K562 (cell line): Measurements from ENCODE around the gene SNX27. TPM values are rescaled to one million over a fixed set of nuclear protein-coding genes. Genes with fewer than 3 reads are reported as not detected.

Experiments
- ATAC-seq: fragments of 200-7000 bp; cut with Tn5 transposase; 3 replicates; pipeline ENCODE4 v1.9.1; 2020; ENCODE audit warnings: moderate library complexity
- BruUV-seq: library from RNA; stranded (reverse); fragments of 400-500 nt; replicated peaks from 2 replicates; lab custom pipeline; 2021; lab: Mats Ljungman, UMichigan
- CTCF ChIA-PET: fragments of 300-600 bp; formaldehyde crosslinking; extraction: SDS; loops from one replicate; lab custom pipeline; 2021; ENCODE audit warnings: low intra/inter-chr PET ratio; lab: Yijun Ruan, JAX
- POLR2A ChIA-PET: fragments of 300-600, 350-650 bp; sonication (Branson Sonifier 250); formaldehyde crosslinking; extraction: SDS; loops from one replicate; lab custom pipeline; 2021; ENCODE audit warnings: antibody characterized with exemption, inconsistent platforms; lab: Yijun Ruan, JAX
- DNase-seq, 4 experiments: peaks; one replicate each; pipeline versions ENCODE4 v3.0.0 to v3.0.0-alpha.2; 2011 to 2018; ENCODE audit warnings: low spot score in 3 of 4, mixed read lengths in 3 of 4; ENCODE audit errors: extremely low read depth in 1 of 4
- FAIRE-seq: peaks from 2 replicates; lab custom pipeline; 2011; peaks lifted over from hg19 to GRCh38; lab: Jason Lieb, UNC
- H2AFZ ChIP-seq: 2 replicates; pipeline ENCODE4 v1.6.0; 2011; ENCODE audit warnings: low read depth, low read length, control low read depth, inconsistent platforms
- H3K27ac ChIP-seq: fragments of 200-600 bp; 3 replicates; pipeline ENCODE4 v1.8.0; 2011; ENCODE audit warnings: low read depth, mild to moderate bottlenecking, control low read depth, inconsistent platforms, low read length, moderate library complexity, mixed read lengths; ENCODE audit errors: extremely low read depth
- H3K27me3 ChIP-seq, 2 experiments: fragments of 300-600 bp in 1 of 2; 2 replicates in 1 of 2; 3 replicates in 1 of 2; pipeline versions ENCODE4 v1.6.0 to v1.8.0; 2011; ENCODE audit warnings: inconsistent platforms in 2 of 2, low read length in 2 of 2, mild to moderate bottlenecking in 1 of 2, mixed read lengths in 1 of 2, moderate library complexity in 1 of 2; ENCODE audit not compliant: control insufficient read depth in 2 of 2, insufficient read depth in 2 of 2
- H3K36me3 ChIP-seq: fragments of 300-600 bp; 3 replicates; pipeline ENCODE4 v1.8.0; 2011; ENCODE audit warnings: mild to moderate bottlenecking, low read length, inconsistent platforms; ENCODE audit not compliant: control insufficient read depth, insufficient read depth
- H3K4me1 ChIP-seq, 2 experiments: fragments of 200-600 bp in 1 of 2; replicated peaks in 1 of 2; 2 replicates in 1 of 2; 3 replicates in 1 of 2; pipeline versions ENCODE4 v1.5.1 to v1.8.0; 2011; ENCODE audit warnings: inconsistent platforms in 2 of 2, low read length in 2 of 2, mild to moderate bottlenecking in 1 of 2, mixed read lengths in 1 of 2, moderate library complexity in 1 of 2; ENCODE audit not compliant: control insufficient read depth in 2 of 2, insufficient read depth in 2 of 2
- H3K4me2 ChIP-seq: 2 replicates; pipeline ENCODE4 v1.6.1; 2011; ENCODE audit warnings: low read length, control low read depth, inconsistent platforms, mixed read lengths; ENCODE audit not compliant: insufficient read depth
- H3K4me3 ChIP-seq: fragments of 200-600 bp; sonication (generic), shearing (Covaris generic); 2 replicates; pipeline ENCODE4 v1.5.1; 2016; ENCODE audit warnings: control low read depth, inconsistent platforms
- H3K79me2 ChIP-seq: fragments of 200-600 bp; 3 replicates; pipeline ENCODE4 v1.8.0; 2011; ENCODE audit warnings: low read length, inconsistent platforms; ENCODE audit not compliant: control insufficient read depth, insufficient read depth
- H3K9ac ChIP-seq, 2 experiments: 2 replicates each; pipeline versions ENCODE4 v1.6.0 to v1.6.1; 2011; ENCODE audit warnings: low read depth in 2 of 2, low read length in 2 of 2, control low read depth in 1 of 2, inconsistent platforms in 1 of 2, mild to moderate bottlenecking in 1 of 2, mixed read lengths in 1 of 2; ENCODE audit not compliant: insufficient read depth in 1 of 2
- H3K9me1 ChIP-seq: one replicate; pipeline ENCODE4 v1.6.0; 2011; ENCODE audit warnings: inconsistent platforms, mild to moderate bottlenecking, low read length, moderate library complexity; ENCODE audit not compliant: control insufficient read depth, insufficient read depth
- H3K9me3 ChIP-seq: replicated peaks from 2 replicates; pipeline ENCODE4 v1.5.1; 2011; ENCODE audit warnings: low read depth, low read length, inconsistent platforms; ENCODE audit not compliant: control insufficient read depth, insufficient read depth
- H4K20me1 ChIP-seq: replicated peaks from 2 replicates; pipeline ENCODE4 v1.6.1; 2011; ENCODE audit warnings: low read length, inconsistent platforms, mixed read lengths; ENCODE audit not compliant: control insufficient read depth, insufficient read depth
- CBX8 ChIP-seq: fragments of 200-600 bp; sonication (generic); IDR thresholded peaks from 2 replicates; pipeline ENCODE4 v1.6.1; 2012; ENCODE audit warnings: borderline replicate concordance, mixed run types, low read depth, mild to moderate bottlenecking, moderate library complexity, mixed read lengths, low read length, control low read depth, inconsistent platforms; ENCODE audit not compliant: poor library complexity, severe bottlenecking; ENCODE audit errors: extremely low read depth
- CREB3L1 ChIP-seq: fragments of 450-650 bp; IDR thresholded peaks from 2 replicates; pipeline ENCODE4 v1.6.1; 2014; ENCODE audit warnings: low read depth, mild to moderate bottlenecking, moderate library complexity, borderline replicate concordance
- E2F1 ChIP-seq: sonication (generic); formaldehyde crosslinking; IDR thresholded peaks from 2 replicates; pipeline ENCODE4 v1.8.1; 2023; ENCODE audit warnings: mild to moderate bottlenecking, missing genetic modification reagents, moderate library complexity
- REST ChIP-seq, 2 experiments: fragments of 450-650 bp; formaldehyde crosslinking in 1 of 2; IDR thresholded peaks; 2 replicates each; pipeline versions ENCODE4 v1.4.0 to v1.6.1; 2014 to 2020; ENCODE audit warnings: mild to moderate bottlenecking in 2 of 2, borderline replicate concordance in 1 of 2, low read depth in 1 of 2
- SIN3B ChIP-seq: fragments of 450-650 bp; IDR thresholded peaks from 2 replicates; pipeline ENCODE4 v1.6.1; 2017; ENCODE audit warnings: low read depth, mild to moderate bottlenecking, moderate library complexity
- SOX6 ChIP-seq: fragments of 450-650 bp; IDR thresholded peaks from 2 replicates; pipeline ENCODE4 v1.6.1; 2014; ENCODE audit warnings: mild to moderate bottlenecking
- ZNF699 ChIP-seq: fragments of 250-450 bp; sonication (Bioruptor Pico); IDR thresholded peaks from 2 replicates; pipeline ENCODE4 v1.8.0; 2021; ENCODE audit warnings: mild to moderate bottlenecking, moderate library complexity; ENCODE audit not compliant: insufficient replicate concordance
- ZNF766 ChIP-seq: fragments of 200-800 bp; sonication (Bioruptor generic); conservative IDR thresholded peaks from 2 replicates; pipeline ENCODE4 v1.6.1; 2016; ENCODE audit warnings: missing genetic modification characterization, missing compliant biosample characterization
- WGBS: fragments of 100-300 bp; shearing (Covaris generic); methylation state at CpG from one replicate; pipeline ENCODE4 v1.1.6; 2016; ENCODE audit warnings: low coverage, mixed read lengths; ENCODE audit not compliant: insufficient coverage; ENCODE audit errors: missing lambda C conversion rate; 5-methylcytosine and 5-hydroxymethylcytosine counted together
- in situ Hi-C: fragments of 300-500 bp; cut with MboI; formaldehyde crosslinking; loops from 4 replicates; pipeline ENCODE4 v1.15.0; 2018; ENCODE audit warnings: inconsistent platforms, mixed read lengths
- intact Hi-C: fragments of 100-400 bp; cut with micrococcal nuclease; formaldehyde crosslinking; loops from 2 replicates; pipeline ENCODE4 v1.14.2; 2022
- polyA plus RNA-seq, 8 experiments: library from polyadenylated mRNA; depleted of rRNA in 4 of 8; stranded (reverse) in 5 of 8; unstranded in 3 of 8; fragments of >200 nt; fragmentation: Nextera tagmentation in 2 of 8; fragmentation: Illumina TruSeq in 1 of 8; extraction: Ambion mirVana in 2 of 8; extraction: Trizol in 1 of 8; gene quantifications; 2 replicates each; pipeline versions ENCODE4 v1.2.1 to v1.2.3, GENCODE V29; 2011 to 2014; ENCODE audit warnings: inconsistent platforms in 1 of 8, missing spikeins in 1 of 8
- total RNA-seq, 7 experiments: library from RNA; depleted of rRNA in 6 of 7; stranded (reverse); fragments of >200 nt in 6 of 7; fragmentation: Illumina TruSeq in 2 of 7; extraction: Trizol in 2 of 7; gene quantifications; 2 replicates each; pipeline versions ENCODE4 v1.2.1 to v1.2.3, GENCODE V29; 2011 to 2021; ENCODE audit warnings: low replicate concordance in 1 of 7

Gene SNX27
- total and polyA plus RNA-seq, 9 of the 15 experiments (the other 6 are each of a cell fraction or from before 2014, with no cell fraction given): 4.5 to 18.7 (median 10.1) TPM

- Histone ChIP-seq H3K79me2 (no peaks in the 10 kb centered on the region), H3K9me1 (no peaks in the 10 kb centered on the region), H3K4me3 (no peak within 1 kb of the TSS), H2AFZ (no peak within 1 kb of the TSS), H3K4me2 (no peak within 1 kb of the TSS), H3K36me3 (no peaks in the 10 kb centered on the region), H3K27ac (no peak within 1 kb of the TSS), H3K9ac (no peak within 1 kb of the TSS), H3K27me3 (peaks cover 12 to 50% of the 10 kb centered on the region in 2 experiments), H3K4me1 (peaks cover 13 to 21% of the 10 kb centered on the region in 2 experiments), H4K20me1 (peaks cover 23% of the 10 kb centered on the region), H3K9me3 (no peaks in the 10 kb centered on the region)
- CTCF ChIA-PET: no interaction called here
- no TSS peak for BruUV-seq
- intact Hi-C loops: no loop called here
- in situ Hi-C loops: no loop called here
- POLR2A ChIA-PET: interaction anchor here (1.0 to 1.2 kb wide), 3 partner anchors 46 to 177 kb away, joined by 3 read pairs; partner anchors contain the start of genes MRPL9 and TUFT1
- 3% methylated on average over 18 of the region's 27 CpGs for WGBS
- ATAC-seq (peak; percentile 57), DNase-seq (peak; percentile 74 to 82 (median 79)), FAIRE-seq (peak; percentile 73)
- TF ChIP-seq SOX6 (peak; percentile 62), REST (IDR thresholded peaks at IDR 0.05; ENCODE audit: borderline replicate concordance) (peak; percentile 98), REST (CRISPR knock-in tag; IDR thresholded peaks at IDR 0.05; ENCODE audit: low read depth) (peak; percentile 93), SIN3B (no peak), CBX8 (no peak), E2F1 (no peak), CREB3L1 (no peak), ZNF766 (CRISPR knock-in tag) (no peak; the same call in 1 of the 2 replicates), ZNF699 (CRISPR knock-in tag) (no peak)
These were observed 105.2 kb downstream of the SNX27 start, which contains the start of gene CELF3 for GRCh38 chr1:151716771-151717631. CELF3 (minus strand) TSS chr1:151716803; CDS start chr1:151716020, 783 bp downstream.
